Smooth muscle cell (in vitro differentiated cells): ENCODE results near the gene VWA3A. TPM values are rescaled to one million over a fixed set of nuclear protein-coding genes. Genes with fewer than 3 reads are reported as not detected.

Experiments used
- DNase-seq: peaks from one replicate; lab custom pipeline; 2025; ENCODE audit not compliant: unreplicated experiment; lab: John Stamatoyannopoulos, UW
- H2AFZ ChIP-seq: fragments of 200-600 bp; sonication (generic); 2 replicates; pipeline ENCODE4 v1.6.0; 2016; ENCODE audit warnings: antibody characterized with exemption, low read depth, mild to moderate bottlenecking
- H3F3A ChIP-seq: fragments of 200-600 bp; sonication (generic); 2 replicates; pipeline ENCODE4 v1.6.0; 2017; ENCODE audit warnings: antibody characterized with exemption, low read depth
- H3K27ac ChIP-seq: fragments of 200-600 bp; sonication (generic); 2 replicates; pipeline ENCODE4 v1.5.1; 2016; ENCODE audit warnings: low read depth, mild to moderate bottlenecking
- H3K27me3 ChIP-seq: fragments of 200-600 bp; sonication (generic); 2 replicates; pipeline ENCODE4 v1.6.1; 2016; ENCODE audit warnings: low read depth, mild to moderate bottlenecking
- H3K36me3 ChIP-seq: fragments of 200-600 bp; sonication (generic); 2 replicates; pipeline ENCODE4 v1.5.1; 2016; ENCODE audit warnings: low read depth
- H3K4me1 ChIP-seq: fragments of 200-600 bp; sonication (generic); 2 replicates; pipeline ENCODE4 v1.5.1; 2016; ENCODE audit warnings: low read depth
- H3K4me2 ChIP-seq: fragments of 200-600 bp; sonication (generic); 2 replicates; pipeline ENCODE4 v1.6.0; 2016; ENCODE audit warnings: mild to moderate bottlenecking
- H3K4me3 ChIP-seq: fragments of 200-600 bp; sonication (generic); 2 replicates; pipeline ENCODE4 v1.5.1; 2016; ENCODE audit warnings: mild to moderate bottlenecking
- H3K79me2 ChIP-seq: fragments of 200-600 bp; sonication (generic); 2 replicates; pipeline ENCODE4 v1.6.0; 2016; ENCODE audit warnings: low read depth, mild to moderate bottlenecking
- H3K9ac ChIP-seq: fragments of 200-600 bp; sonication (generic); 2 replicates; pipeline ENCODE4 v1.6.0; 2016; ENCODE audit warnings: low read depth
- H3K9me3 ChIP-seq: fragments of 200-600 bp; sonication (generic); replicated peaks from 2 replicates; pipeline ENCODE4 v1.5.1; 2016; ENCODE audit warnings: low read depth
- H4K20me1 ChIP-seq: fragments of 200-600 bp; sonication (generic); 2 replicates; pipeline ENCODE4 v1.6.0; 2016; ENCODE audit warnings: low read depth
- WGBS: methylation state at CpG from one replicate; pipeline ENCODE4 v1.1.7; 2016; ENCODE audit warnings: low lambda C conversion rate; 5-methylcytosine and 5-hydroxymethylcytosine counted together
- polyA plus RNA-seq: library from polyadenylated mRNA; unstranded; fragments of >200 nt; fragmentation: Nextera tagmentation; extraction: Ambion mirVana; gene quantifications from 2 replicates; pipeline ENCODE4 v1.2.1, GENCODE V29; 2016
- total RNA-seq: library from RNA; depleted of rRNA; stranded (reverse); fragments of >200 nt; gene quantifications from 2 replicates; pipeline ENCODE4 v1.2.3, GENCODE V29; 2014
- TF ChIP-seq, protein P1 (sequence below): fragments of 200-600 bp; sonication (generic); IDR thresholded peaks from 2 replicates; pipeline ENCODE4 v1.5.1; 2017; ENCODE audit warnings: borderline replicate concordance, mild to moderate bottlenecking, antibody characterized with exemption; ENCODE audit not compliant: insufficient read depth, poor library complexity, severe bottlenecking

Gene VWA3A
- total and polyA plus RNA-seq, 2 experiments from 2014 or later, result not detected

DNA sequence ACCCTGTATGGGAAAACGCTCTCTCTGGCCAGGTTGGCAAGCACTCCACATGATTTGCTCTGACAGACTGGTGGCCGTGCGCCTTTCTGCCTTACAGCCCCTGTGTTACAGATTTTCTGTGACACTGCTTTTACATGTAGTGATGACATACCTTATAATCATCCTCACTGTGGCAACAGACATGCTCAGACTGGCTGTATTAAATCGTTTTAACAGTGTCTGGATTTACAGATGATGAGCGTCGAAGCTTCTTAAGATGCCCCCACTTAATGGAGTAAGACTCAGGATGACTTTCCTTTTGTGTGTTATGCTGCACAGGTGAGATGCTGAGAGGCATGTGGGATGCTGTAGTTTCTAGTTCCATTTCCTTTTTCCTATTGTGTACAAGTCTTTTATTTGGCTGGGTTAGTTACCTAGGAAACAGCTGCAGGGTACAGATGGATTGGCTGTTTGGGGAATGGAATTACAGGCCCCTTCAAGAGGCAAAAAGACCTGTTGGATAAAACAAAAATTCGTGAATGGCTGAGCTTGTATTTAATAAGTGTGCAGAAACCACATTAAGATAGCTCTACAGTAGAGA is 20.9 kb upstream of the VWA3A start:
- DNase-seq, result no peak
- H4K20me1 ChIP-seq, result peaks cover 45% of the 10 kb centered on the region
- no peak overlapping the region for H3K9ac ChIP-seq
- no peaks in the 10 kb centered on the region for H3K9me3 ChIP-seq
- no peak overlapping the region for H3K4me3 ChIP-seq
- H3K4me1 ChIP-seq, result no peaks in the 10 kb centered on the region
- H3F3A ChIP-seq, result no peaks in the 10 kb centered on the region
- peaks cover 19% of the 10 kb centered on the region for H3K79me2 ChIP-seq
- H3K36me3 ChIP-seq, result no peaks in the 10 kb centered on the region
- no peaks in the 10 kb centered on the region for H3K27me3 ChIP-seq
- H3K27ac ChIP-seq, result no peak overlapping the region
- TF ChIP-seq, protein P1, sequence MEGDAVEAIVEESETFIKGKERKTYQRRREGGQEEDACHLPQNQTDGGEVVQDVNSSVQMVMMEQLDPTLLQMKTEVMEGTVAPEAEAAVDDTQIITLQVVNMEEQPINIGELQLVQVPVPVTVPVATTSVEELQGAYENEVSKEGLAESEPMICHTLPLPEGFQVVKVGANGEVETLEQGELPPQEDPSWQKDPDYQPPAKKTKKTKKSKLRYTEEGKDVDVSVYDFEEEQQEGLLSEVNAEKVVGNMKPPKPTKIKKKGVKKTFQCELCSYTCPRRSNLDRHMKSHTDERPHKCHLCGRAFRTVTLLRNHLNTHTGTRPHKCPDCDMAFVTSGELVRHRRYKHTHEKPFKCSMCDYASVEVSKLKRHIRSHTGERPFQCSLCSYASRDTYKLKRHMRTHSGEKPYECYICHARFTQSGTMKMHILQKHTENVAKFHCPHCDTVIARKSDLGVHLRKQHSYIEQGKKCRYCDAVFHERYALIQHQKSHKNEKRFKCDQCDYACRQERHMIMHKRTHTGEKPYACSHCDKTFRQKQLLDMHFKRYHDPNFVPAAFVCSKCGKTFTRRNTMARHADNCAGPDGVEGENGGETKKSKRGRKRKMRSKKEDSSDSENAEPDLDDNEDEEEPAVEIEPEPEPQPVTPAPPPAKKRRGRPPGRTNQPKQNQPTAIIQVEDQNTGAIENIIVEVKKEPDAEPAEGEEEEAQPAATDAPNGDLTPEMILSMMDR, result no peak
- H3K4me2 ChIP-seq, result no peak overlapping the region
- H2AFZ ChIP-seq, result no peak overlapping the region
- 88% methylated on average over 7 of the region's 7 CpGs for WGBS

DNA sequence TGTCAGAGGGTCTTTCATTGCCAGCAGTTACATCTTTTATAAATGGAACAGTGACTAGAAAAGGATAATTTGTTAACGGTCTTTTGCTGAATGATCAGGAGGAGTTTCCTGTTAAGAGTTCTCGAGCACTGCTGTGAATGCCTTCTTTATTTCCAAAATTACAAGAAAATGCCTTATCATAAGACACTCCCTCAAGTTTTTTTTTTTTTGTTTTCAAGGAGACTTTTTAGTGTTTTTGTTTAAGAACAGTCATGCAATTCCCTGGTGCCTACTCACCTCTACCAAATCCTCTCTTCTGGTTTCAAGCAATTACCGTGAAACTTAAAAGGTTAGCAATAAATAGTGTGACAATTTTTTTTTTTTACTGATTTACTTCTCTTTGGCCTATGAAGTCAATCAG is 19.0 kb upstream of the VWA3A start:
- Histone ChIP-seq H3K36me3 (no peaks in the 10 kb centered on the region), H2AFZ (no peak overlapping the region), H3K27ac (no peak overlapping the region), H3K79me2 (peaks cover 5% of the 10 kb centered on the region), H3K4me3 (no peak overlapping the region), H3K27me3 (no peaks in the 10 kb centered on the region), H3K4me2 (no peak overlapping the region), H4K20me1 (peaks cover 52% of the 10 kb centered on the region), H3K4me1 (no peaks in the 10 kb centered on the region), H3K9me3 (no peaks in the 10 kb centered on the region), H3F3A (no peaks in the 10 kb centered on the region), H3K9ac (no peak overlapping the region)
- TF ChIP-seq, protein P1, result no peak
- WGBS, result 85% methylated on average over 3 of the region's 3 CpGs
- DNase-seq, result no peak

DNA sequence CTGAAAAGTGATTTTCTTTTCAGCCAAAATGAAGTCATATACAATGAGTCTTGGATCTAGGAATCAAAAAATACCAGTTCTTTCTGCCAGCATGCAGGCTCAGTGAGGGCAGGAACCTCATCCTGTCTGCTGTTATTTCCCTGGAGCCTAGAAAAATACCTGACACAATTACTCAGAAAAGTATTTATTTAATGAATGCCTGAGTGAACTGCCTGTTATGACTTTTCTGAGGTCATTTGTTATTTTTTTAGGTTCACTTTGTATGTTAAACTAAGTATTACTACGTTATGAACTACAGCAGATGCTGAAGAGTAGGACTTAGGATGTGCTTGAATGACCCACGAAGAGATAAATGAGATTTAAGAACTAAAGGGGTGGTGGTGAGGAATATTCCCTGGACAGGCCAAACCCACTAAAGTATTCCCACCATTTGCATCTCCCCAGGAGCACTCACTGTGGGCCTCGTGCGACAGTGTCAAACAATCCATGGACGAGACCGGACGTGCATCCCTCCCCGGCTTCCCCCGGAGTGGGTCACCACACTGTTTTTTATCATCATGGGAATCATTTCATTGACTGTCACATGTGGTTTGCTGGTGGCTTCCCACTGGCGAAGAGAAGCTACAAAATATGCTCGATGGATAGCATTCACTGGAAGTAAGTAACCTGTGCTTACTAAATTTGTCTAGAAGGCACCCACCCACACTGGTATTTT is 17.1 kb upstream of the VWA3A start:
- no peak overlapping the region for H3K9ac ChIP-seq
- WGBS, result 89% methylated on average over 11 of the region's 11 CpGs
- H3K27me3 ChIP-seq, result no peaks in the 10 kb centered on the region
- no peak for DNase-seq
- H3F3A ChIP-seq, result no peaks in the 10 kb centered on the region
- no peak overlapping the region for H3K27ac ChIP-seq
- no peaks in the 10 kb centered on the region for H3K36me3 ChIP-seq
- H4K20me1 ChIP-seq, result peaks cover 49% of the 10 kb centered on the region
- H2AFZ ChIP-seq, result no peak overlapping the region
- no peak overlapping the region for H3K4me3 ChIP-seq
- no peaks in the 10 kb centered on the region for H3K9me3 ChIP-seq
- peaks cover 5% of the 10 kb centered on the region for H3K79me2 ChIP-seq
- no peaks in the 10 kb centered on the region for H3K4me1 ChIP-seq
- no peak overlapping the region for H3K4me2 ChIP-seq
- TF ChIP-seq, protein P1, result no peak
